ENCODE results near the gene F3.

Gene F3

DNA sequence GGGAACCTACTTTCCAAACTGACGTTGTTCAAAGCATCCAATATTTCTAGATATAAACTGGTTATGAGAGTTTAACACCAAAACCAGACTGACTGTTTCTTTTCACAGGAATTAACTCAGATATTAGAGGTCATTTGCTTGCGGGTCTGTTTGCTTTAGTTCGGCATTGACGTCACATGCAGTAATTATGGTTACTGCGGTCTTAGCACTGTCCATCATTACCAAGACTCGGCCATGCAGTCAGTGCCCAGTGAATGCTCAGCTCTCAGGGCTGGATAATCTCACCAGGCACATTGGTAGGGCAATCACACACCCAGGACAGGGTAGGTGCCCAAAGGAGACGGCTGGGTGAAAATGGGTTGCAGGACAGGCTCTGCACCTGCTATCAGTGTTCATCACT, 9.9 kb upstream of the F3 start:
- DNase-seq, result no peak

- no peak for DNase-seq
These were observed 9.3 kb upstream of the F3 start for GRCh38 chr1:94550800-94551241.

- DNase-seq, result no peak
These were observed 8.8 kb upstream of the F3 start for GRCh38 chr1:94550396-94550795.

- DNase-seq, result no peak
These were observed 8.1 kb upstream of the F3 start for GRCh38 chr1:94549706-94550105.

DNA sequence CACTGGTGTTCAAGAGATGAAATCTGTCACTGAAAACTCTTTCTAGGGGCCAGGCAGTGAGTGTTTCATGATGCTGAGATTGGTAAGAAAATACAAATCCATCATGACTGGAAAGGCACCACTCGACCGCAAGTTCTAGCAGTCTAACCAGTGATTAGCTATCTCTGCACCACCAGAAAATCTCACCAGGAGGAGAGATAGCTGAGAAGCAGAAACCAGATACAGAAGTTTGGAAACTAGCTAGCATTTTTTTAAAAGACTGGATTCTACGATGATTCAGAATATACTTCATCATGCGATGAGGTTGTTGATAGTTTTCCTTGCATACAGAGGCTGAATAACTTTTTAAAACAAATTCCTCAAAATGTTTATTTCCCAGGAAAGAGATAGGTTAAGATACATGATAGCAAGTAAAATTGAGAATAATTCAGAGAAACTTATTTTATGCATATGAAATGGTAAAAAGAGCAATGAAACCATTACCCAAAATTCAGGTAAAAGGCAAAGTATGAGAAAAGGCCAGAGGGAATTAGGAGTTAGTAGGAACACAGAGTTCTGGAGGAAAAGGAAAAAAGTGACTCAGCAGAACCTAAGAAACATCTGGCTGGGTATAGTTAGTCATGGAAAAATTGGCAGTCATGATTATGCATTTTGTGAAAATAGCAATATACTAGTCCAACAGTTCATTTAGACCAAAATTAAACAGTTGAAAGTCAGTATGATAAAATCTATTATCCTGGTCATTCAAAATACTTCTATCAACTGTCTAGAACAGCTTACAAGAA, 3.3 kb upstream of the F3 start:
- no peak for DNase-seq

DNA sequence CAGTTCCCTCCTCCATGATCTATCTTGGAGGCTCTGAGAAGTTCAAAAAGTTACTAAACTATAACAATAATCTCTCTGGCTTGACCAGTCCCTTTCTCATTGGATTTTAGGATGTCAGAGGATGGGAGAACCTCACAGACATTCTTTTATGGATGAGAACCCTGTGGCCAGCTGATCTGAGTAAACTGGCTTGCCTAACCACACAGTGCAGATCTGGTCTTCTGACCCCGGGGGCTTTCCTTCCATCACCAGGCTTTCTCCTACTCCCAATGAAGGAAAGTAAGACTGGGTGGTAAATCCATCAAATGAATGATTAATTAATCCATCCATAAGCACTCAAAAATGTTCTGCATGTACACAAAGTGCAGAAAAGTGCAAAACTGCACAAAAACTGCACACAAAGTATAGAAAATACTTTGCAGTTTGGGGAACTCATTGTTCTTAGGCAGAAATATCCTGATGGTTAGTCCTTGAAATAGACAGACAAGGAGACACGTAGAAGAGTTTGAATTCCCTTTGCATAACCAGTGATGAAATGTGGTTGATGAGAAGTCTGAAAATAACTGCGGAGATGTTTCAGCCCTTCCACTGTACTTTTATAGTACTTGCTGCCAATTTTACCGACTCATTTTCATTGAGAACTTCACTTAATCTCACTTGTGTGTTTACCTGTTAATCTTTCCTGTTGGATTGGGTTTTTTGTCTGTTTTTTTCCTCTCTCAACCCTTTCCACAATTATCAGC, 2.5 kb upstream of the F3 start:
- no peak for DNase-seq

- no peak for DNase-seq
These were observed 1.4 kb upstream of the F3 start for GRCh38 chr1:94543001-94543400.

DNA sequence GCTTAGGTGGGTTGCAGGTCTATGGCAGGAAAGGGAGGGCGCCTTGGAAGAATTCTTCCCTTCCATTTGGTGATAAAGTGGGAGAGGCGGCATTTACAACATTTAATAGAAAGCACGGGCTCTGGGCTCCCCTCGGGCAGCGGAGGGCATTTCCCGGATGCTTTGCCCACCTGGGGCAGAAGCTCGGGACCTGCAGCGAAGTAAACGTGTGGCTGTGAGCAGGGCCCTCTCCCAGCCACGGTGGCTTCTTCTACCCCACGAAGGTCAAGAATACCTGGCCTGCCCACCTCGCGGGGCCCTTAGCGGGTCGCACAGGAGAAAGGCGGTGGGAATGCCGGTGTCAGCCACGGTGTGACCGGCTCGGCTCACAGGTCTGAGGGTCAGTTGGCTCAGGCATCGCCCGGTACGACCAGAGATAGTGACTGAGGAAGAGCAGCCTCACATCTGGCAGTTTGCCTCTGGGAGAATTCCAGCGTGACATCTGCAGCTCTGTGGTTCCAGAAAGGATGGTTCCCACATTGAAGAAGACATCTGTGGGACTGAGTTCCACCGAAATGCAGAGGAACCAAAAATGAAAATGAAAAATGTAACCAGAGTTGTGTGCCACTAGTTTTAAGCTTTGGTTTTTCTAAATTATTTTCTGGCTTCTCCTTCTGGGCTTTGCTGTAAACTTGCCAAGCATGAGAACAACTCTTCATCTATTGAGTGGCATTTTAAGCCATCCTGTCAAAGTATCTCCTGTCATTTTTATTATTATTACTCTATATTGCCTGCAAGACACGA, 720 bp upstream of the F3 start:
- DNase-seq, result no peak

- DNase-seq, result no peak
These were observed 916 bp downstream of the F3 start for GRCh38 chr1:94540440-94541245.

GRCh38 chr1:94539496-94539895, 2.1 kb downstream of the F3 start:
- DNase-seq, result no peak

DNA sequence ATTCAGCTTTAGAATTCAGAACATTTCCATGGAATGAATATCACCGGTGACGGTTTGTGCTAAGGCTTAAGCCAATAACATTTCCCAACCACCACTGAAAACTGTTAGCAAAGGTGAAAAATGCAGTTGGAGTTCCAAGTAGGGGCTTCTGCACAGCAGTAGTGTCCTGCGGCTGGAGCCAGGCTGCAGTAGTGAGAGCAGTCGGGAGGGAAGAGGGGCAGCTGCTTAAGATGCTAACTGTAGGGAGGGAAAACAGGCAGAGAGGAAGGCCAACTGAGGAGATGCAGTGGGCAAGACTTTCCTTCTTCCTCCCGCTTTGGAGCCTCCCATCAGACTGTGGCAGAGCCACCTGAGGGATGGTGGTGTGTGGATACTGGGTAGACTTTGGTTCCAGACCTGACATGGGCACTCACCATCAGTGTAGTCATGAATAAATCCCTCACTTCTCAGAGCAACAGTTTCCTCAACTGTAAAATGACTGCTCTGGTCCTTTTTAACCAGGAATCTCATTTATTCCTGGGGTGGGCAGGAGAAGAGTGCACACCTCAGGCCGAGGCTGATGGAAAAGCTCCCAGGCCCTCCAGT, 3.2 kb downstream of the F3 start:
- no peak for DNase-seq

- DNase-seq, result no peak
These were observed 4.3 kb downstream of the F3 start for GRCh38 chr1:94537254-94537653.

DNA sequence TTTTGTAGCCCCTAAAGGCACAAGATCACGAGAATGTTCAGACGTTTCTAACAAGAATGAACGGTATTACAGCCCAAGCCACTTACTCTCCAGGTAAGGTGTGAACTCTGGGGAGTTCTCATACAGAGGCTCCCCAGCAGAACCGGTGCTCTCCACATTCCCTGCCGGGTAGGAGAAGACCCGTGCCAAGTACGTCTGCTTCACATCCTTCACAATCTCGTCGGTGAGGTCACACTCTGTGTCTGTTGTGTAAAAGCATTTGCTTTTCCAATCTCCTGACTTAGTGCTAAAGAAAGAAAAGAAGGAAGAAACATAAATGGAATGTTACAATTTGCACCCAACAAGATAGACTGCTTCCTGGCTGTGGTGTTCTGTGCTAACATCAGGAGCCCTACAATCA, 5.7 kb downstream of the F3 start:
- DNase-seq, result no peak

DNA sequence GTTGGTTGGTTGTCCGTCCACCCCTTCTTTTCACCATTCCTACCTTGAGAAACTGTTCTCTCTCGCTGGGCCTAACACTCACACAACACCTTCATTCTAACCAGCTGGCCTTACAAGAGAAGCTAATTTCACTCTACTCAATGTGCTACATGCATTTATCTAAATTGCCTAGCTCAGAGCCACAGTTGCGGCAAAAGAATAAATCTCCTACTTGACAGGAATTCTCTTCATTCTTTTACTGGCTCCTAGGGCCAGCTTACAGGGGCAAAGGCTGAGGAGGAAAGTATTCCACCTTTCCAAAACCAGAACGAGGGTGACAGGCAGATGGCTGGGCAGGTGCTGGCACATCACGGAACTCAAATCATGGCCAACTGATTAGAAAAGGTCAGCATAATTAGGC, 6.5 kb downstream of the F3 start:
- DNase-seq, result no peak

- no peak for DNase-seq
These were observed 9.5 kb downstream of the F3 start for GRCh38 chr1:94532077-94532476.

GRCh38 chr1:94531664-94532063, 9.9 kb downstream of the F3 start:
- no peak for DNase-seq

DNA sequence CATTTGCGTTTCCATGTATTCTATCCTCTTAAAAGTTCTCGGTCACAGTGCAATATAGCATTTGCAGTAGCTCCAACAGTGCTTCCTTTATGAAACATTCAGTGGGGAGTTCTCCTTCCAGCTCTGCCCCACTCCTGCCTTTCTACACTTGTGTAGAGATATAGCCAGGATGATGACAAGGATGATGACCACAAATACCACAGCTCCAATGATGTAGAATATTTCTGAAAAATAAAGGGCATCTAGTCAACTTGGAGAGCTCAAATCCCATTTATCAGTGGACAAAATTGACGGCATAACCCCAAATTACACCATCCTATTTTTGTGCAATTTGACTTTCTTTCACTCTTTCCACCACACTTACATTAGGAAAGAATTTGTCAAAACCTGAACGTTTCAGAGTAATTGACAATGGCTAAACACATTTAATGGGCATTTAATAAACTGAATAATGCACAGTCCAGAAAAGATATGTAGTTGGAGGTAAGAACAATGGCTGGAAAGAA, 11.1 kb downstream of the F3 start:
- no peak for DNase-seq

DNA sequence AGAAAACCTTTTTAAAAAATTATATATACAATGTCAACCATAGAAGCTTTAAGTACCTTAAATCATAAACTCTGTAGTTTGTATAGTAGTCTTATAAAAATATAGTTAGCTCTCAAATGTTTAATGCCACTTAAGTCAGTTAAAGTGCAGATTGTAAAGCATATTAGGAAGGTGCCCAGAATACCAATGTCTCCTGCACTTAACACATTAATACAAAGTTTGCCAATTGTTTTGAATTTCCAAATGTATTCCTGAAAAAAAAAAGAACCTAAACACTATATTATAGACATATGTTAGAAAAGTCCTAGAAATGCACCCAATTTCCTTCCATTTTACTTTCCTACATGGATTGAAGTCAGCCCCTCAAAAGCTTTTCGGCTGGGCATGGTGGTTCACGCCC, 12.1 kb downstream of the F3 start:
- no peak for DNase-seq

DNA sequence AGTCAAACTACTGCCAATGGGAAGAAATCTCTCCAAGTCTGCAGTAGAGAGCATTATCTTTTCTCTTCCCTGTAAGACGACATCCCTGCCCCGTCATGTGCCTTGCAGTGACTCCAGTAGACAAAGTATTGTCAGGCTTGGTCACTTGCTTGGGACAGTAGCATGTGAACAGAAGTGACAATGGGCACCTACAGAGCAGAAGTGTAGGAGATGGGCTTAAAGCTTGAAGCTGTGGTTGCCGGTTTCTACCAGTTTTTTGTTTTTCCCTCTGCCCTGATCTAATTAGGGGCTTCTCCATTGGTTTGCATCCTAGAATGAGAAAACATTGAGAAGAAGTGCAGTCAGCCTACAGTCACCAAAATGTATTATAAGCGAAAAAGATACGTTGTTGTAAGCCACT, 12.7 kb downstream of the F3 start:
- no peak for DNase-seq

- no peak for DNase-seq
These were observed 13.3 kb downstream of the F3 start for GRCh38 chr1:94528299-94528698.

DNA sequence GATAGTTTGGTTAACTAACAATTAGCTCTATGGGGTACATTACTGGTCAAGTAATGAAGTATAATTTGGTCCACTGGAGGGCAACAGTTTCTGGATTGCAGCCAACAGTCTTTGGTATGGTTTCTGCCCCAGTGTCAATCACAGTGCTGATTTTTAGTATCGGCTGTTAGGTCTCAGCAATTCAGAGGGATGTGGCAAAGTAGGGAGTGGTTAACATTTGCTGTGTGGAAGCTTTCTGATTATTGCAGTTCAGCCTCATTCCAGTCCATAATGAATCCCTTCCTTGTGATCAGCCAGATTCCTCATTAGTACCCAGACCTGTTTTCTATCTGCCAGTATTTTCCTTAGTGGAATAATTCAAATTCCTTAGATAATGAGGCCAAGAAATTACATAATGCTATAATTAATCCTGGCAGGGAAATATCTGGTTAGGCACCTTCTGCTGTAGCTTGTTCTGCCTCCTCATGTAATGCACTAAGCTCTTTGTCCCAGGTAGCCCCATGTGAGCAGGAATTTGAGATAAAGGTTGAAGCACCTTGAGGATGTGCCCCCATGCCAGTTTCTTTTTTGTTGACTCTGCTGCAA, 14.0 kb downstream of the F3 start:
- DNase-seq, result no peak

All from GOT3 (cell line).